Measurements from ENCODE around the gene ATOH8. TPM values are rescaled to one million over a fixed set of nuclear protein-coding genes. Genes with fewer than 3 reads are reported as not detected.

Gene ATOH8
- total RNA-seq, 2 donors from 2014 or later = 78.4 to 207 TPM

DNA sequence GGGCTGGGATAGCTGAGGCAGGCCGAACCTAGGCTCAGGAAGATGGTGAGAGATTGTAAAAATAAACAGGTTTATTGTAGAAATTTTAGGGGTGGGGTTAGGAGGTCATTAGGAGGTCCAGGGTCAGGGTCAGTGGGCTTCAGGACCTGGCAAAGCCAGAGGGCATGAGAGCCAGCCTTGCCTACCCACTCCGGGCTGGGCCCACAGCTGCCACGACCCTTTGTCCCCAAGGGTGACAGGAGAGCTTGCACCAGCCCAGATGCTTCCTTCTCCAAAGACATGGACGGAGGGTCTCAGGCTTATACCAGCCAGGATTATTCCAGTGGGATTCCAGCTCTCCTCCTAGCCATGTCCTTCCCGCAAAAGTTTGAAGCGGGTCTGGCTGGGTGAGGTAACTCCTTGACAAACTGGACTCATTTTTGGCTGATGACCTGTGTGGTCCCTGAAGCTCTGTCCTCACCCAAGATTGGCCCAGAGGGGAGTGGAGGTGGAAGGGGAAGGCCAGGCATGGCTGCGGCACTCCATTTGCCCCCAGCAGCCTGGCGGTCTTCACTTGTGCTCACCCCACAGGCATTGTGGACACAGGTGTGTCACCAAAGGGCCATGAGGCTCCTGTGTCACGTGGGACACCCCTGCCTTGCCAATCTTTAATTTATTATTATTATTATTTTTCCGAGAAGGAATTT is 23.8 kb upstream of the ATOH8 start:
- no peak overlapping the region for H3K27ac ChIP-seq
- DNase-seq (ENCODE audit: low spot score) (no peak), ATAC-seq (ENCODE audit: insufficient number of reproducible peaks, low FRiP score, low read depth) (no peak)
- no peaks in the 10 kb centered on the region for H3K9me3 ChIP-seq
- no peak for TF ChIP-seq CTCF (IDR thresholded peaks at IDR 0.05)
- no peaks in the 10 kb centered on the region for H3K36me3 ChIP-seq
- H3K4me3 ChIP-seq = no peak overlapping the region
- no peaks in the 10 kb centered on the region for H3K27me3 ChIP-seq (replicated peaks; ENCODE audit: insufficient read depth)
- peaks cover 0 to 25% of the 10 kb centered on the region in 2 donors for H3K4me1 ChIP-seq (ENCODE audit: control insufficient read depth in 1 of 2, low read depth in 2 of 2)

- no peaks in the 10 kb centered on the region for H3K36me3 ChIP-seq
- H3K4me1 ChIP-seq (ENCODE audit: control insufficient read depth in 1 of 2, low read depth in 2 of 2) = peaks cover 0 to 20% of the 10 kb centered on the region in 2 donors
- H3K9me3 ChIP-seq = no peaks in the 10 kb centered on the region
- no peak for DNase-seq (ENCODE audit: low spot score)
- ATAC-seq (ENCODE audit: insufficient number of reproducible peaks, low FRiP score, low read depth) = no peak
- no peak overlapping the region for H3K27ac ChIP-seq
- no peak for TF ChIP-seq CTCF (IDR thresholded peaks at IDR 0.05)
- H3K4me3 ChIP-seq = no peak overlapping the region
- H3K27me3 ChIP-seq (replicated peaks; ENCODE audit: insufficient read depth) = no peaks in the 10 kb centered on the region
These were observed 23.0 kb upstream of the ATOH8 start for GRCh38 chr2:85730686-85731230.

- Histone ChIP-seq H3K36me3 (no peaks in the 10 kb centered on the region), H3K27ac (no peak overlapping the region), H3K4me3 (no peak overlapping the region), H3K9me3 (no peaks in the 10 kb centered on the region), H3K27me3 (replicated peaks; ENCODE audit: insufficient read depth) (no peaks in the 10 kb centered on the region), H3K4me1 (ENCODE audit: control insufficient read depth in 1 of 2, low read depth in 2 of 2) (peaks cover 0 to 22% of the 10 kb centered on the region in 2 donors)
- no peak for ATAC-seq (ENCODE audit: insufficient number of reproducible peaks, low FRiP score, low read depth)
- no peak for DNase-seq (ENCODE audit: low spot score)
- no peak for TF ChIP-seq CTCF (IDR thresholded peaks at IDR 0.05)
These were observed 22.2 kb upstream of the ATOH8 start for GRCh38 chr2:85731606-85732005.

- no peak overlapping the region for H3K27ac ChIP-seq
- H3K4me1 ChIP-seq (ENCODE audit: control insufficient read depth in 1 of 2, low read depth in 2 of 2) = peaks cover 4 to 29% of the 10 kb centered on the region in 2 donors
- no peaks in the 10 kb centered on the region for H3K27me3 ChIP-seq (replicated peaks; ENCODE audit: insufficient read depth)
- ATAC-seq (ENCODE audit: insufficient number of reproducible peaks, low FRiP score, low read depth) (no peak), DNase-seq (ENCODE audit: low spot score) (no peak)
- no peak for TF ChIP-seq CTCF (IDR thresholded peaks at IDR 0.05)
- H3K36me3 ChIP-seq = no peaks in the 10 kb centered on the region
- no peak overlapping the region for H3K4me3 ChIP-seq
- H3K9me3 ChIP-seq = no peaks in the 10 kb centered on the region
These were observed 21.2 kb upstream of the ATOH8 start for GRCh38 chr2:85732467-85733120.

GRCh38 chr2:85733121-85733960 is 20.4 kb upstream of the ATOH8 start:
- DNase-seq (ENCODE audit: low spot score) (no peak), ATAC-seq (ENCODE audit: insufficient number of reproducible peaks, low FRiP score, low read depth) (no peak)
- Histone ChIP-seq H3K4me3 (no peak overlapping the region), H3K36me3 (no peaks in the 10 kb centered on the region), H3K4me1 (ENCODE audit: control insufficient read depth in 1 of 2, low read depth in 2 of 2) (peaks cover 4 to 36% of the 10 kb centered on the region in 2 donors), H3K9me3 (no peaks in the 10 kb centered on the region), H3K27ac (no peak overlapping the region), H3K27me3 (replicated peaks; ENCODE audit: insufficient read depth) (no peaks in the 10 kb centered on the region)
- no peak for TF ChIP-seq CTCF (IDR thresholded peaks at IDR 0.05)
